HEK293 (cell line): ENCODE results near the gene WTAP.

Experiments
- BCL11A ChIP-seq: fragments of 450-650 bp; formaldehyde crosslinking; IDR thresholded peaks from 2 replicates; pipeline ENCODE4 v1.5.1; 2016; ENCODE audit warnings: low read depth, missing biosample characterization, missing genetic modification characterization
- CTCF ChIP-seq: fragments of 450-650 bp; formaldehyde crosslinking; IDR thresholded peaks from 2 replicates; pipeline ENCODE4 v1.5.1; 2016; ENCODE audit warnings: missing biosample characterization, missing genetic modification characterization
- HIC1 ChIP-seq: fragments of 450-650 bp; formaldehyde crosslinking; IDR thresholded peaks from 2 replicates; pipeline ENCODE4 v1.5.1; 2016; ENCODE audit warnings: missing biosample characterization, missing genetic modification characterization
- KLF9 ChIP-seq: fragments of 450-650 bp; formaldehyde crosslinking; IDR thresholded peaks from 2 replicates; pipeline ENCODE4 v1.5.1; 2016; ENCODE audit warnings: missing biosample characterization, missing genetic modification characterization, low read depth
- PRDM1 ChIP-seq: fragments of 450-650 bp; formaldehyde crosslinking; IDR thresholded peaks from 2 replicates; pipeline ENCODE4; 2016; ENCODE audit warnings: missing biosample characterization, missing genetic modification characterization
- RBAK ChIP-seq: fragments of 450-650 bp; formaldehyde crosslinking; IDR thresholded peaks from 2 replicates; pipeline ENCODE4 v1.5.1; 2016; ENCODE audit warnings: missing biosample characterization, missing genetic modification characterization
- REST ChIP-seq: fragments of 450-650 bp; formaldehyde crosslinking; IDR thresholded peaks from 2 replicates; pipeline ENCODE4 v1.5.1; 2016; ENCODE audit warnings: missing biosample characterization, missing genetic modification characterization
- SP7 ChIP-seq: fragments of 450-650 bp; formaldehyde crosslinking; IDR thresholded peaks from 2 replicates; pipeline ENCODE4 v1.5.1; 2016; ENCODE audit warnings: missing biosample characterization, missing genetic modification characterization
- TCF7L2 ChIP-seq: IDR thresholded peaks from 2 replicates; pipeline ENCODE4 v1.6.1; 2011; ENCODE audit warnings: low read depth, mild to moderate bottlenecking, inconsistent platforms, low read length, moderate library complexity, borderline replicate concordance
- TRIM28 ChIP-seq: IDR thresholded peaks from 2 replicates; pipeline ENCODE4 v1.6.1; 2011; ENCODE audit warnings: low read length, control low read depth, borderline replicate concordance
- TSHZ1 ChIP-seq: fragments of 450-650 bp; formaldehyde crosslinking; IDR thresholded peaks from 2 replicates; pipeline ENCODE4 v1.5.1; 2016; ENCODE audit warnings: missing biosample characterization, missing genetic modification characterization, borderline replicate concordance
- ZBTB21 ChIP-seq: fragments of 450-650 bp; formaldehyde crosslinking; IDR thresholded peaks from 2 replicates; pipeline ENCODE4 v1.5.1; 2017; ENCODE audit warnings: missing biosample characterization, missing genetic modification characterization
- ZEB2 ChIP-seq: fragments of 450-650 bp; formaldehyde crosslinking; IDR thresholded peaks from 2 replicates; pipeline ENCODE4 v1.5.1; 2016; ENCODE audit warnings: missing biosample characterization, missing genetic modification characterization
- ZFHX2 ChIP-seq: fragments of 450-650 bp; formaldehyde crosslinking; conservative IDR thresholded peaks from 2 replicates; pipeline ENCODE4 v1.5.1; 2016; ENCODE audit warnings: missing biosample characterization, missing genetic modification characterization
- ZNF146 ChIP-seq: fragments of 450-650 bp; formaldehyde crosslinking; IDR thresholded peaks from 2 replicates; pipeline ENCODE4 v1.5.1; 2016; ENCODE audit warnings: missing biosample characterization, missing genetic modification characterization
- ZNF174 ChIP-seq: fragments of 450-650 bp; formaldehyde crosslinking; IDR thresholded peaks from 2 replicates; pipeline ENCODE4 v1.5.0; 2017; ENCODE audit warnings: missing biosample characterization, mild to moderate bottlenecking, missing genetic modification characterization
- ZNF324 ChIP-seq: fragments of 450-650 bp; formaldehyde crosslinking; IDR thresholded peaks from 2 replicates; pipeline ENCODE4 v1.5.1; 2016; ENCODE audit warnings: missing biosample characterization, missing genetic modification characterization
- ZNF398 ChIP-seq: fragments of 450-650 bp; formaldehyde crosslinking; IDR thresholded peaks from 2 replicates; pipeline ENCODE4 v1.5.1; 2017; ENCODE audit warnings: missing biosample characterization, missing genetic modification characterization
- ZNF548 ChIP-seq: fragments of 450-650 bp; formaldehyde crosslinking; IDR thresholded peaks from 2 replicates; pipeline ENCODE4 v1.5.1; 2016; ENCODE audit warnings: missing biosample characterization, missing genetic modification characterization
- ZNF558 ChIP-seq: fragments of 450-650 bp; formaldehyde crosslinking; IDR thresholded peaks from 2 replicates; pipeline ENCODE4 v1.5.1; 2016; ENCODE audit warnings: missing biosample characterization, missing genetic modification characterization
- ZNF629 ChIP-seq: fragments of 450-650 bp; formaldehyde crosslinking; IDR thresholded peaks from 2 replicates; pipeline ENCODE4 v1.5.1; 2017; ENCODE audit warnings: missing biosample characterization, missing genetic modification characterization
- ZNF639 ChIP-seq: fragments of 450-650 bp; formaldehyde crosslinking; IDR thresholded peaks from 2 replicates; pipeline ENCODE4 v1.5.1; 2016; ENCODE audit warnings: missing biosample characterization, missing genetic modification characterization
- ZNF658 ChIP-seq: fragments of 450-650 bp; formaldehyde crosslinking; IDR thresholded peaks from 2 replicates; pipeline ENCODE4; 2016; ENCODE audit warnings: missing biosample characterization, missing genetic modification characterization
- ZNF660 ChIP-seq: fragments of 450-650 bp; IDR thresholded peaks from 2 replicates; pipeline ENCODE4 v1.5.1; 2018; ENCODE audit warnings: missing biosample characterization, mild to moderate bottlenecking, missing genetic modification characterization
- ZNF76 ChIP-seq: fragments of 450-650 bp; formaldehyde crosslinking; IDR thresholded peaks from 2 replicates; pipeline ENCODE4; 2016; ENCODE audit warnings: low read depth, missing biosample characterization, missing genetic modification characterization, borderline replicate concordance
- ZNF768 ChIP-seq: fragments of 450-650 bp; formaldehyde crosslinking; IDR thresholded peaks from 2 replicates; pipeline ENCODE4 v1.5.1; 2018; ENCODE audit warnings: missing biosample characterization, mild to moderate bottlenecking, missing genetic modification characterization

WTAP gene

GRCh38 chr6:159701413-159701999 is 25.8 kb upstream of the WTAP start (continued):
- no peak for TF ChIP-seq CTCF (tag by site-specific recombination)
- no peak for TF ChIP-seq TCF7L2
- peak; percentile 89; the same call in 1 of the 2 replicates for TF ChIP-seq PRDM1
- peak; percentile 93 for TF ChIP-seq ZNF639 (tag by site-specific recombination)
- peak; percentile 89 for TF ChIP-seq SP7 (tag by site-specific recombination)
- TF ChIP-seq ZNF398 (tag by site-specific recombination), result peak; percentile 58
- TF ChIP-seq ZFHX2 (tag by site-specific recombination), result no peak
- peak; percentile 97 for TF ChIP-seq ZEB2
- peak; percentile 91 for TF ChIP-seq ZNF558
- TF ChIP-seq ZNF146, result no peak
- TF ChIP-seq TSHZ1 (tag by site-specific recombination), result no peak
- TF ChIP-seq ZNF548 (tag by site-specific recombination), result no peak
- no peak for TF ChIP-seq TRIM28
- no peak for TF ChIP-seq ZNF174
- TF ChIP-seq REST (tag by site-specific recombination), result peak; percentile 32; the same call in 1 of the 2 replicates
- no peak for TF ChIP-seq KLF9 (tag by site-specific recombination)
- peak; percentile 92 for TF ChIP-seq ZNF324 (tag by site-specific recombination)
- peak; percentile 97 for TF ChIP-seq ZNF629 (tag by site-specific recombination)
- TF ChIP-seq ZNF76, result peak; percentile 23; the same call in 1 of the 2 replicates
- peak; percentile 61; the same call in 1 of the 2 replicates for TF ChIP-seq HIC1 (tag by site-specific recombination)
- peak; percentile 82 for TF ChIP-seq ZNF660 (tag by site-specific recombination)
- TF ChIP-seq BCL11A (tag by site-specific recombination), result peak; percentile 70
- TF ChIP-seq RBAK, result no peak
- TF ChIP-seq ZNF658, result no peak
- peak; percentile 96 for TF ChIP-seq ZBTB21 (tag by site-specific recombination)
- TF ChIP-seq ZNF768 (tag by site-specific recombination), result no peak
